ENCODE measurements around the gene PUM1. TPM values are rescaled to one million over a fixed set of nuclear protein-coding genes. Genes with fewer than 3 reads are reported as not detected.

The PUM1 gene
- total and polyA plus RNA-seq, 2 of the 4 experiments (the other 2 are of a cell fraction), result 75.4 to 137 TPM

GRCh38 chr1:31032266-31032665 is 33.3 kb downstream of the PUM1 start:
- H3K56ac ChIP-seq (ENCODE audit: extremely low read depth, insufficient read depth, low read length), result no peak overlapping the region
- H3K9me1 ChIP-seq (ENCODE audit: insufficient read depth, low read length), result peaks cover 18% of the 10 kb centered on the region
- H3K4me2 ChIP-seq (ENCODE audit: low read depth, low read length), result no peak overlapping the region
- H3K4me1 ChIP-seq (ENCODE audit: control insufficient read depth, insufficient read depth, low read length), result peaks cover 4% of the 10 kb centered on the region
- BruUV-seq (replicated peaks), result no TSS peak
- in situ Hi-C loops (cut with MboI; ENCODE audit: low sequenced_read_pairs), result no loop called here
- H2AFZ ChIP-seq (replicated peaks; ENCODE audit: low read length, poor library complexity), result no peak overlapping the region
- no peak overlapping the region for H4K91ac ChIP-seq (ENCODE audit: insufficient read depth, low read depth, low read length)
- H3K4me3 ChIP-seq (ENCODE audit: insufficient read depth, low read depth, low read length), result no peak overlapping the region
- no CpG with 5 or more reads among the region's 1 CpG for WGBS, 2 experiments (ENCODE audit: extremely low coverage in 2 of 2, insufficient read length in 1 of 2)
- H2BK15ac ChIP-seq (ENCODE audit: low read depth, low read length), result no peak overlapping the region
- H4K8ac ChIP-seq (ENCODE audit: low read depth in 2 of 2, low read length in 2 of 2), result no peak overlapping the region
- no peak overlapping the region for H3K14ac ChIP-seq (replicated peaks; ENCODE audit: low read depth, low read length)
- no peaks in the 10 kb centered on the region for H3K9me3 ChIP-seq (ENCODE audit: control insufficient read depth, insufficient read depth, low read length)
- DNase-seq (no peak), ATAC-seq (ENCODE audit: low read depth) (no peak)
- no peak overlapping the region for H3K23ac ChIP-seq (ENCODE audit: low read depth, low read length)
- no peak overlapping the region for H3K27ac ChIP-seq (ENCODE audit: insufficient read depth, low read length)
- H2AK5ac ChIP-seq (ENCODE audit: low read depth, low read length), result no peak overlapping the region
- TF ChIP-seq RCOR1 (IDR thresholded peaks at IDR 0.05; ENCODE audit: insufficient replicate concordance, low read length) (no peak), NFE2L2 (IDR thresholded peaks at IDR 0.05; ENCODE audit: low read depth, low read length) (no peak), CEBPB (IDR thresholded peaks at IDR 0.05; ENCODE audit: low read depth, low read length) (no peak), MXI1 (IDR thresholded peaks at IDR 0.05; ENCODE audit: borderline replicate concordance, low read depth, low read length) (no peak), FOS (IDR thresholded peaks at IDR 0.05; ENCODE audit: low read depth, low read length) (no peak), POLR2A (IDR thresholded peaks at IDR 0.05; ENCODE audit: low read depth, low read length) (no peak), BHLHE40 (IDR thresholded peaks at IDR 0.05; ENCODE audit: low read depth, low read length) (no peak), MAFK (IDR thresholded peaks at IDR 0.05; ENCODE audit: low read depth, low read length) (no peak), RAD21 (IDR thresholded peaks at IDR 0.05; ENCODE audit: low read length) (no peak), MAZ (IDR thresholded peaks at IDR 0.05; ENCODE audit: borderline replicate concordance, low read depth, low read length) (no peak), SMC3 (IDR thresholded peaks at IDR 0.05; ENCODE audit: low read depth, low read length) (no peak), CHD1 (IDR thresholded peaks at IDR 0.05; ENCODE audit: low read depth, low read length) (no peak), CTCF (conservative IDR thresholded peaks at IDR 0.05; ENCODE audit: low read depth, low read length) (no peak)
- TF ChIP-seq, protein P1, sequence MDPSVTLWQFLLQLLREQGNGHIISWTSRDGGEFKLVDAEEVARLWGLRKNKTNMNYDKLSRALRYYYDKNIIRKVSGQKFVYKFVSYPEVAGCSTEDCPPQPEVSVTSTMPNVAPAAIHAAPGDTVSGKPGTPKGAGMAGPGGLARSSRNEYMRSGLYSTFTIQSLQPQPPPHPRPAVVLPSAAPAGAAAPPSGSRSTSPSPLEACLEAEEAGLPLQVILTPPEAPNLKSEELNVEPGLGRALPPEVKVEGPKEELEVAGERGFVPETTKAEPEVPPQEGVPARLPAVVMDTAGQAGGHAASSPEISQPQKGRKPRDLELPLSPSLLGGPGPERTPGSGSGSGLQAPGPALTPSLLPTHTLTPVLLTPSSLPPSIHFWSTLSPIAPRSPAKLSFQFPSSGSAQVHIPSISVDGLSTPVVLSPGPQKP (IDR thresholded peaks at IDR 0.05; ENCODE audit: borderline replicate concordance, low read depth, low read length), result no peak
- TF ChIP-seq, protein P2, sequence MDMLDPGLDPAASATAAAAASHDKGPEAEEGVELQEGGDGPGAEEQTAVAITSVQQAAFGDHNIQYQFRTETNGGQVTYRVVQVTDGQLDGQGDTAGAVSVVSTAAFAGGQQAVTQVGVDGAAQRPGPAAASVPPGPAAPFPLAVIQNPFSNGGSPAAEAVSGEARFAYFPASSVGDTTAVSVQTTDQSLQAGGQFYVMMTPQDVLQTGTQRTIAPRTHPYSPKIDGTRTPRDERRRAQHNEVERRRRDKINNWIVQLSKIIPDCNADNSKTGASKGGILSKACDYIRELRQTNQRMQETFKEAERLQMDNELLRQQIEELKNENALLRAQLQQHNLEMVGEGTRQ (IDR thresholded peaks at IDR 0.05; ENCODE audit: low read depth, low read length), result no peak
- ChIA-PET CTCF (interaction anchor here (0.6 kb wide), 1 partner anchor 9 kb away, joined by 3 read pairs; no protein-coding TSS in a partner anchor), POLR2A (ENCODE audit: unreplicated experiment) (no interaction called here)
- H3K4ac ChIP-seq (ENCODE audit: low read depth, low read length), result no peak overlapping the region
- no peak overlapping the region for H2AK9ac ChIP-seq (replicated peaks; ENCODE audit: low read depth, low read length, poor library complexity)
- no peak overlapping the region for H2BK120ac ChIP-seq (ENCODE audit: low read depth, low read length)
- H3K36me3 ChIP-seq (ENCODE audit: control insufficient read depth, insufficient read depth, low read length), result peaks cover 7% of the 10 kb centered on the region; the same call in 1 of the 2 replicates
- H2BK5ac ChIP-seq (ENCODE audit: low read depth, low read length, poor library complexity, severe bottlenecking), result no peak overlapping the region
- no peak overlapping the region for H3K9ac ChIP-seq (ENCODE audit: low read depth, low read length)
- no peak overlapping the region for H3K18ac ChIP-seq (ENCODE audit: low read depth, low read length)
- intact Hi-C loops (cut with micrococcal nuclease), result no loop called here
- H3K27me3 ChIP-seq (ENCODE audit: control insufficient read depth, insufficient read depth, low read length), result no peaks in the 10 kb centered on the region
- H4K20me1 ChIP-seq (ENCODE audit: insufficient read depth, low read length), result peaks cover 93% of the 10 kb centered on the region
- no peak overlapping the region for H4K5ac ChIP-seq (ENCODE audit: low read depth, low read length)
- dilution Hi-C loops (cut with HindIII; ENCODE audit: low sequenced_read_pairs, unreplicated experiment), result no loop called here
- peaks cover 18 to 77% of the 10 kb centered on the region in 2 experiments for H3K79me1 ChIP-seq (ENCODE audit: low read depth in 1 of 2, low read length in 2 of 2)
- no peak overlapping the region for H2BK20ac ChIP-seq (ENCODE audit: low read depth, low read length)

Data from IMR-90 (cell line).